IMR-90 (cell line): ENCODE results near the gene DRAXIN. TPM values are rescaled to one million over a fixed set of nuclear protein-coding genes. Genes with fewer than 3 reads are reported as not detected.
A peak's percentile ranks its signal among the peaks of the same experiment; 100 is the strongest.

Source experiments
- ATAC-seq: fragments of 200-7000 bp; cut with Tn5 transposase; 2 replicates; pipeline ENCODE4 v1.9.1; 2020; ENCODE audit warnings: low read depth, mild to moderate bottlenecking, moderate library complexity
- BruUV-seq: library from RNA; stranded (reverse); fragments of 400-500 nt; replicated peaks from 2 replicates; lab custom pipeline; 2021; lab: Mats Ljungman, UMichigan
- CTCF ChIA-PET: fragments of 300-600 bp; formaldehyde crosslinking; extraction: SDS; loops from one replicate; lab custom pipeline; 2021; ENCODE audit warnings: antibody characterized with exemption; lab: Yijun Ruan, JAX
- POLR2A ChIA-PET: fragments of 300-600 bp; sonication (Branson Sonifier 250); formaldehyde crosslinking; loops from one replicate; lab custom pipeline; 2022; ENCODE audit warnings: antibody characterized with exemption; ENCODE audit not compliant: unreplicated experiment; lab: Charles Lee
- DNase-seq: peaks from one replicate; pipeline ENCODE4 v3.0.0; 2013
- H2AFZ ChIP-seq: replicated peaks from 2 replicates; pipeline ENCODE3; 2013; ENCODE audit warnings: low read length, mild to moderate bottlenecking; ENCODE audit not compliant: poor library complexity
- H2AK5ac ChIP-seq: 2 replicates; pipeline ENCODE4 v1.6.1; 2013; ENCODE audit warnings: low read depth, low read length, inconsistent platforms
- H2AK9ac ChIP-seq: replicated peaks from 2 replicates; pipeline ENCODE3; 2013; ENCODE audit warnings: mild to moderate bottlenecking, low read depth, low read length, moderate library complexity; ENCODE audit not compliant: poor library complexity
- H2BK120ac ChIP-seq: 2 replicates; pipeline ENCODE4 v1.6.1; 2013; ENCODE audit warnings: low read depth, low read length, inconsistent platforms
- H2BK15ac ChIP-seq: 3 replicates; pipeline ENCODE4 v1.6.1; 2013; ENCODE audit warnings: low read depth, low read length, inconsistent platforms
- H2BK20ac ChIP-seq: 2 replicates; pipeline ENCODE4 v1.6.1; 2013; ENCODE audit warnings: low read depth, mild to moderate bottlenecking, inconsistent platforms, low read length, moderate library complexity
- H2BK5ac ChIP-seq: 2 replicates; pipeline ENCODE4 v1.6.1; 2013; ENCODE audit warnings: mild to moderate bottlenecking, low read depth, low read length, inconsistent platforms; ENCODE audit not compliant: poor library complexity, severe bottlenecking
- H3K14ac ChIP-seq: replicated peaks from 2 replicates; pipeline ENCODE4 v1.6.1; 2013; ENCODE audit warnings: low read depth, low read length, inconsistent platforms
- H3K18ac ChIP-seq: 2 replicates; pipeline ENCODE4 v1.6.1; 2013; ENCODE audit warnings: low read depth, low read length, control low read depth
- H3K23ac ChIP-seq: 2 replicates; pipeline ENCODE4 v1.6.1; 2013; ENCODE audit warnings: low read depth, low read length, inconsistent platforms
- H3K27ac ChIP-seq: 2 replicates; pipeline ENCODE4 v1.5.1; 2013; ENCODE audit warnings: mild to moderate bottlenecking, control low read depth, low read length; ENCODE audit not compliant: insufficient read depth
- H3K27me3 ChIP-seq: 2 replicates; pipeline ENCODE4 v1.6.1; 2013; ENCODE audit warnings: low read length; ENCODE audit not compliant: control insufficient read depth, insufficient read depth
- H3K36me3 ChIP-seq: 2 replicates; pipeline ENCODE4 v1.6.1; 2013; ENCODE audit warnings: low read length, mixed read lengths; ENCODE audit not compliant: control insufficient read depth, insufficient read depth
- H3K4ac ChIP-seq: 2 replicates; pipeline ENCODE4 v1.6.1; 2013; ENCODE audit warnings: low read depth, low read length, inconsistent platforms
- H3K4me1 ChIP-seq: 2 replicates; pipeline ENCODE4 v1.6.1; 2013; ENCODE audit warnings: low read length, mixed read lengths; ENCODE audit not compliant: control insufficient read depth, insufficient read depth
- H3K4me2 ChIP-seq: 2 replicates; pipeline ENCODE4 v1.6.1; 2013; ENCODE audit warnings: low read depth, mild to moderate bottlenecking, control low read depth, low read length, moderate library complexity
- H3K4me3 ChIP-seq: 2 replicates; pipeline ENCODE4 v1.5.1; 2013; ENCODE audit warnings: low read depth, mild to moderate bottlenecking, control low read depth, low read length, moderate library complexity; ENCODE audit not compliant: insufficient read depth
- H3K56ac ChIP-seq: 2 replicates; pipeline ENCODE4 v1.6.1; 2013; ENCODE audit warnings: low read length, inconsistent platforms; ENCODE audit not compliant: insufficient read depth; ENCODE audit errors: extremely low read depth
- H3K79me1 ChIP-seq, 2 experiments: 2 replicates each; pipeline ENCODE4 v1.6.1; 2013; ENCODE audit warnings: low read length in 2 of 2, inconsistent platforms in 1 of 2, low read depth in 1 of 2
- H3K9ac ChIP-seq: 2 replicates; pipeline ENCODE4 v1.6.1; 2013; ENCODE audit warnings: low read depth, low read length, control low read depth
- H3K9me1 ChIP-seq: 2 replicates; pipeline ENCODE4 v1.6.1; 2013; ENCODE audit warnings: low read length, inconsistent platforms; ENCODE audit not compliant: insufficient read depth
- H3K9me3 ChIP-seq: 2 replicates; pipeline ENCODE4 v1.6.1; 2013; ENCODE audit warnings: low read length; ENCODE audit not compliant: control insufficient read depth, insufficient read depth
- H4K20me1 ChIP-seq: 2 replicates; pipeline ENCODE4 v1.6.1; 2013; ENCODE audit warnings: low read length, inconsistent platforms; ENCODE audit not compliant: insufficient read depth
- H4K5ac ChIP-seq: 2 replicates; pipeline ENCODE4 v1.6.1; 2013; ENCODE audit warnings: mild to moderate bottlenecking, low read depth, low read length, control low read depth
- H4K8ac ChIP-seq, 2 experiments: 2 replicates each; pipeline ENCODE4 v1.6.1; 2013; ENCODE audit warnings: low read depth in 2 of 2, low read length in 2 of 2, control low read depth in 1 of 2, inconsistent platforms in 1 of 2
- H4K91ac ChIP-seq: 2 replicates; pipeline ENCODE4 v1.6.1; 2013; ENCODE audit warnings: low read depth, low read length, inconsistent platforms; ENCODE audit not compliant: insufficient read depth
- BHLHE40 ChIP-seq: fragments of 150-350 bp; IDR thresholded peaks from 2 replicates; pipeline ENCODE4 v1.6.1; 2016; ENCODE audit warnings: mild to moderate bottlenecking, low read depth, low read length
- CEBPB ChIP-seq: IDR thresholded peaks from 2 replicates; pipeline ENCODE4 v1.6.1; 2012; ENCODE audit warnings: low read depth, low read length, improper control_type of control experiment
- CHD1 ChIP-seq: IDR thresholded peaks from 2 replicates; pipeline ENCODE4 v1.6.1; 2012; ENCODE audit warnings: low read depth, low read length, improper control_type of control experiment
- FOS ChIP-seq: fragments of 150-350 bp; IDR thresholded peaks from 2 replicates; pipeline ENCODE4 v1.6.1; 2016; ENCODE audit warnings: low read depth, low read length
- MAFK ChIP-seq: IDR thresholded peaks from 2 replicates; pipeline ENCODE4 v1.6.1; 2012; ENCODE audit warnings: low read depth, low read length, improper control_type of control experiment
- NFE2L2 ChIP-seq: fragments of 150-350 bp; IDR thresholded peaks from 2 replicates; pipeline ENCODE4 v1.6.1; 2016; ENCODE audit warnings: low read depth, mild to moderate bottlenecking, low read length
- RAD21 ChIP-seq: IDR thresholded peaks from 2 replicates; pipeline ENCODE4 v1.6.1; 2012; ENCODE audit warnings: low read length, improper control_type of control experiment
- RCOR1 ChIP-seq: IDR thresholded peaks from 2 replicates; pipeline ENCODE4 v1.6.1; 2012; ENCODE audit warnings: mild to moderate bottlenecking, low read length, improper control_type of control experiment; ENCODE audit not compliant: insufficient replicate concordance
- RFX5 ChIP-seq: IDR thresholded peaks from 2 replicates; pipeline ENCODE4 v1.8.0; 2012; ENCODE audit warnings: low read depth, mild to moderate bottlenecking, low read length, moderate library complexity
- SMC3 ChIP-seq: fragments of 150-350 bp; IDR thresholded peaks from 2 replicates; pipeline ENCODE4 v1.6.1; 2016; ENCODE audit warnings: low read depth, mild to moderate bottlenecking, antibody characterized with exemption, low read length, moderate library complexity
- WGBS, 2 experiments: methylation state at CpG; one replicate each; pipeline versions ENCODE4 v1.1.5 to v1.1.7; 2013; ENCODE audit warnings: missing lambda C conversion rate in 2 of 2; ENCODE audit not compliant: insufficient read length in 1 of 2; ENCODE audit errors: extremely low coverage in 2 of 2; 5-methylcytosine and 5-hydroxymethylcytosine counted together
- dilution Hi-C: fragments of 300-500 bp; cut with HindIII; formaldehyde crosslinking; loops from one replicate; pipeline ENCODE4 v1.14.3; 2018; ENCODE audit warnings: low sequenced_read_pairs; ENCODE audit not compliant: unreplicated experiment
- in situ Hi-C: fragments of 300-500 bp; cut with MboI; formaldehyde crosslinking; loops from 3 replicates; pipeline ENCODE4 v1.14.3; 2019; ENCODE audit warnings: low sequenced_read_pairs, inconsistent platforms, mixed read lengths
- intact Hi-C: fragments of 100-400 bp; cut with micrococcal nuclease; formaldehyde crosslinking; loops from 2 replicates; pipeline ENCODE4 v1.10.0; 2022
- polyA plus RNA-seq, 3 experiments: library from polyadenylated mRNA; depleted of rRNA; stranded (reverse); fragments of >200 nt; gene quantifications; 2 replicates each; pipeline ENCODE4 v1.2.3, GENCODE V29; 2012; ENCODE audit warnings: low replicate concordance in 1 of 3
- total RNA-seq: library from RNA; depleted of rRNA; stranded (reverse); fragments of >200 nt; gene quantifications from 2 replicates; pipeline ENCODE4 v1.2.3, GENCODE V29; 2012
- TF ChIP-seq, protein P1 (sequence below): fragments of 150-350 bp; IDR thresholded peaks from 2 replicates; pipeline ENCODE4 v1.6.1; 2017; ENCODE audit warnings: mild to moderate bottlenecking, antibody characterized with exemption, low read length, low read depth
- TF ChIP-seq, protein P2 (sequence below): fragments of 150-350 bp; IDR thresholded peaks from 2 replicates; pipeline ENCODE4 v1.6.1; 2016; ENCODE audit warnings: low read depth, mild to moderate bottlenecking, low read length, moderate library complexity, borderline replicate concordance

The DRAXIN gene
- total and polyA plus RNA-seq, 2 of the 4 experiments (the other 2 are of a cell fraction): under 0.01 to 0.02 TPM

DNA sequence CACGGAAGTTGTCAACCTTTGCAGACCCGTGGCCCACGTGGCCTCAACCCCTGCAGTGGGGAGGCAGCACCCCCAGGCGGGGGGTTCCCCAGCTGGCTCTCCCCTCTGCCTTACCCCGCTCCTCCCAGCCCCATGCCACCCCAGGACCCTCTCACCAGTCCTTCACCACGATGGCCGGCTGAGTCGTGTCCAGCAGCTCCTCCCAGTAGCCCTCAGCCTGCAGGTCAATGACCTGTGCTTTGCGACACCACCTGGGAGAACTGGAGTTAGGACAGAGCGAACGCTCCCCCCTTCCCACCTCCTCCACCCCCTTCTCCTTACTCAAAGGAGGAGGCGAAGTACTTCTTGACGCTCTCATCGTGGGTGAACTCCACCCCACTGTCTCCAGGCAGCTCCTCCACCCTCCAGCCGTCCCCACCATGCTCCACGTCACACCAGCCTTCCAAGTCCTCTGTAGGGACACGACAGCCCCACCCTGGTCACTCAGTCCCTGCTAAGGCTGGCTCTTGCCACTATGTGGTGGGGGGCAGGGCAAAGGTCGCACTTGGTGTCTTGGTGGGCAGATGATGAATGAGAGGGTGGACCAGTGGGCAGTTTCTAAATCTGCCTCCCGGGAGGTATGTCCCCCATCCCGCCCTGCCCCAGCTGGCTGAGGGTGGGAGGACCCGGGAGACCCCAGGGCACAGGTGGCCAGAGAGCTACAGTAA, 41.7 kb upstream of the DRAXIN start (continued):
- TF ChIP-seq, protein P1, sequence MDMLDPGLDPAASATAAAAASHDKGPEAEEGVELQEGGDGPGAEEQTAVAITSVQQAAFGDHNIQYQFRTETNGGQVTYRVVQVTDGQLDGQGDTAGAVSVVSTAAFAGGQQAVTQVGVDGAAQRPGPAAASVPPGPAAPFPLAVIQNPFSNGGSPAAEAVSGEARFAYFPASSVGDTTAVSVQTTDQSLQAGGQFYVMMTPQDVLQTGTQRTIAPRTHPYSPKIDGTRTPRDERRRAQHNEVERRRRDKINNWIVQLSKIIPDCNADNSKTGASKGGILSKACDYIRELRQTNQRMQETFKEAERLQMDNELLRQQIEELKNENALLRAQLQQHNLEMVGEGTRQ: no peak

DNA sequence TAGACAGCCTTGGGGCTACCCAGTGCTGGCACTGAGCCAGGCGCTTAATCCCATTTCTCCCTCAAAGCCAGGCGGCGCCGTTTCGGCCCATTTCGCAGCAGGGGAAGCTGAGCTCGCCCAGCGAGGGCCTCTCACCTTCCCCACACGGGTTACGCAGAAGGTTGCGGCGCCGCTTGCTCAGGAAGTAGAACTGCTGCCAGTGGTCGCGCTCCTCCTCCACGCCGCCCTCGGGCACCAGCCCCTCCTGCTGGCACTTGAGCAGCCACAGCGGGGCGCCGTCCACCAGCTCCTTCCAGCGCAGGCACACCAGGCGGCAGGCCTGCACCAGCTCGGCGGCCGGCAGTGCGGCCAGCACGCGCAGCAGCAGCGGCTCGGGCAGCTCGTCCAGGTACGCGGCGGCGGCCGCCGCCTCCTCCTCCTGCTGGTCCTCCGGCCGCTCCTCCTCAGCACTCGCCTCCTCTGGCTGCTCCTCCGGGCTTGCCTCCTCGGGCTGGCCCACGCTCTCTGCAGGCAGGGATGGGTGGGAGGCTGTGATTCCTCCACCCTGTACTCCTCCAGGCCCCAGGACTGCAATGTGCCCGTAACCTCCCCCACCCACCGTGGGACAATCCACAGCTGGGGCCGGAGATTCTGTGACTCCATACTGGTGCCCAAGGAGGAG, 41.0 kb upstream of the DRAXIN start:
- Histone ChIP-seq H3K79me1 (peaks cover 0 to 4% of the 10 kb centered on the region in 2 experiments; a peak in 1 of 4 replicates), H3K4me1 (no peaks in the 10 kb centered on the region; the same call in 1 of the 2 replicates), H3K9me3 (no peaks in the 10 kb centered on the region), H3K4me3 (no peak overlapping the region), H3K27ac (no peak overlapping the region), H4K5ac (no peak overlapping the region), H2BK5ac (no peak overlapping the region), H2BK15ac (no peak overlapping the region), H3K23ac (no peak overlapping the region), H3K14ac (no peak overlapping the region), H3K9ac (no peak overlapping the region), H4K91ac (no peak overlapping the region), H2AFZ (peak overlapping the region; percentile 88), H4K8ac (no peak overlapping the region), H3K4me2 (peak overlapping the region; percentile 46; the same call in 1 of the 2 replicates), H3K9me1 (no peaks in the 10 kb centered on the region), H2AK5ac (no peak overlapping the region), H3K27me3 (peaks cover 24% of the 10 kb centered on the region), H3K36me3 (no peaks in the 10 kb centered on the region), H3K4ac (no peak overlapping the region), H2AK9ac (peak overlapping the region; percentile 50), H3K56ac (no peak overlapping the region), H4K20me1 (no peaks in the 10 kb centered on the region; the same call in 1 of the 2 replicates), H2BK120ac (no peak overlapping the region), H3K18ac (no peak overlapping the region), H2BK20ac (no peak overlapping the region)
- intact Hi-C loops (loop anchor here (10.0 kb wide), 1 partner anchor 254 kb away; no protein-coding TSS in a partner anchor), in situ Hi-C loops (no loop called here), dilution Hi-C loops (no loop called here)
- ChIA-PET CTCF (interaction anchor here (0.5 to 1.7 kb wide), 4 partner anchors 17 to 618 kb away, joined by 3 to 9 read pairs (median 4); no protein-coding TSS in a partner anchor), POLR2A (no interaction called here)
- no TSS peak for BruUV-seq
- 10% methylated on average over 23 of the region's 47 CpGs; no CpG with 5 or more reads in 1 of the 2 experiments for WGBS, 2 experiments
- DNase-seq (peak; percentile 49), ATAC-seq (peak; percentile 58)
- TF ChIP-seq BHLHE40 (no peak), SMC3 (peak; percentile 66), FOS (no peak), CHD1 (no peak), NFE2L2 (no peak), RCOR1 (no peak), MAFK (no peak), RAD21 (peak; percentile 71), CEBPB (no peak), RFX5 (no peak)
- TF ChIP-seq, protein P1: no peak
- TF ChIP-seq, protein P2, sequence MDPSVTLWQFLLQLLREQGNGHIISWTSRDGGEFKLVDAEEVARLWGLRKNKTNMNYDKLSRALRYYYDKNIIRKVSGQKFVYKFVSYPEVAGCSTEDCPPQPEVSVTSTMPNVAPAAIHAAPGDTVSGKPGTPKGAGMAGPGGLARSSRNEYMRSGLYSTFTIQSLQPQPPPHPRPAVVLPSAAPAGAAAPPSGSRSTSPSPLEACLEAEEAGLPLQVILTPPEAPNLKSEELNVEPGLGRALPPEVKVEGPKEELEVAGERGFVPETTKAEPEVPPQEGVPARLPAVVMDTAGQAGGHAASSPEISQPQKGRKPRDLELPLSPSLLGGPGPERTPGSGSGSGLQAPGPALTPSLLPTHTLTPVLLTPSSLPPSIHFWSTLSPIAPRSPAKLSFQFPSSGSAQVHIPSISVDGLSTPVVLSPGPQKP: no peak
